Activated CD8-positive, alpha-beta memory T cell treated with anti-CD3 and anti-CD28 coated beads, Interleukin-2, amount 50 U/mL, for 1 hour (primary cell): Measurements from ENCODE around the gene ARMH3.

ENCODE experiments used
- DNase-seq: peaks from one replicate; pipeline ENCODE4 v3.0.0-alpha.2; 2020; ENCODE audit errors: extremely low read depth

Gene ARMH3

DNA sequence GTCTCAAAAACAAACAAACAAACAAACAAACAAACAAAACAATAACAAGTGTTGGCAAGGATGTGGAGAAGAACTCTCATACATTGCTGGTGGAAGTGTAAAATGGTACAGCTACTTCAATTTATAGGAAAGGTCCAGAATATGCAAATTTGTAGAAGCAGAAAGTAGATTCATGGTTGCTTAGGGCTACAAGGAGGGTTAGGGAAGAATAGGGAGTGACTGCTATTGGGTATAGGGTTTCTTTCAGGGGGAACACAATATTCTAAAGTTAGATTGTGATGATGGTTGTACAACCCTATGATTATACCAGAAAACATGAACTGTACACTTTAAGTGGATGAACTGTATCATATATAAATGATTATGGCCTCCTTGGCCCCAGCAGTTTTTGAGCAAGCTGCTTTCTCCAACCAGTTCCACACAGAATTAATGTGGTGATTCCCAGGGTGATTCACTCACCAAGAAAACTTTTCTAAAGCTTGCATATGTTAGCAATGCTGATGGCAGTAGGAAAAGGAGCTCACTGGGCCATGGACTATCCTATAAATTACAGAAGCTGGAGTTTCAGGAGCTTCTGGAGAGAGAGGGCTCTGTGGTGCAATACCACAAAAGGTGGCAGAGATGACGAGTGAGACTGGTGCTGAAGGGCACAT lies 159.6 kb downstream of the ARMH3 start:
- DNase-seq = no peak

DNA sequence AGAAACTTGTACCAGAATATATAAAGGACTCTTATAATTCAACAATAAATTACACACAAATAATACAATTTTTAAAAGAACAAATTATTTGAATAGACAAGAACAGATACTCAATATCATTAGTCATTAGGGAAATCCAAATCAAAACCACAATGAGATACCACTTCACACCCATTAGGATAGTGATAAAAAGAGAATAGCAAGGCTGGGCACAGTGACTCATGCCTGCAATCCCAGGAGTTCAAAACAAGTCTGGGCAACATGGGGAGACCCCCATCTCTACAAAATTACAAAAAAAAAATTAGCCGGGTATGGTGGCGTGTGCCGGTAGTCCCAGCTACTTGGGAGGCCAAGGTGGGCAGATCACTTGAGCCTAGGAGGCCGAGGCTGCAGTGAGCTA lies 160.2 kb downstream of the ARMH3 start:
- DNase-seq = no peak

DNA sequence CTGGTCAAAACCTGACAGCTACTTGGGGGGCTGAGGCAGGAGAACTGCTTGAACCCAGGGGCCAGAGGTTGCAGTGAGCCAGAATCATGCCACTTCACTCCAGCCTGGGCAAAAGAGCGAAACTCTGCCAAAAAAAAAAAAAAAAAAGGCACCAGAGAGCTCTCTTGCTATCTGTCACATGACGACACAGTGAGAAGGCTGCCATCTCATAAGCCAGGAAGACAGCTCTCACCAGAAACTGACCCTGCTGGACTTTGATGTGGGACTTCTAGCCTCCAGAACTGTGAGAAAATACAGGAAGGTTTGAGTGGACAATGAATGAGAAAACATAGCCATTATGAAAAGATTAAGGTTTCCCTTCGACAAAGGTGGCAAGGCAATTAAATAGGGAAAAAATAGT lies 161.2 kb downstream of the ARMH3 start:
- DNase-seq = no peak

DNA sequence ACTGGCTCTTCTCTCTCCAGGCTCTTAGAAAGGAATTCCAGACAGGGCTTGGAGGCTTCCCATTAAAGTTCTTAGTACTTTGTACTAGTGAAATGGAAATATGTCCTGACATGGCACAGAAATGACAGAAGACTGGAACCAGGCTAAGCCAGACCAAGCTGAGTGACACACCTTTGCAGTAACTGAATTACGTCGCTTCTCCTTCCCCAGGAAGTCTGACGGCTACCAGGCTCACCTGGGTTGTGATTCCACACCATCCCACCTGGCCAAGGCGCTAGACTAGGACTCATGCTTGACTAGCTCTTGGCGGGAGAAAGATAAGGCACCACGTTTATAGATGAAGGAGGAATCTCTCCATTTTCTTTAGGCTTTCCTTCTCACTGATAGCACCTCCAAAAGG lies 161.7 kb downstream of the ARMH3 start:
- no peak for DNase-seq

DNA sequence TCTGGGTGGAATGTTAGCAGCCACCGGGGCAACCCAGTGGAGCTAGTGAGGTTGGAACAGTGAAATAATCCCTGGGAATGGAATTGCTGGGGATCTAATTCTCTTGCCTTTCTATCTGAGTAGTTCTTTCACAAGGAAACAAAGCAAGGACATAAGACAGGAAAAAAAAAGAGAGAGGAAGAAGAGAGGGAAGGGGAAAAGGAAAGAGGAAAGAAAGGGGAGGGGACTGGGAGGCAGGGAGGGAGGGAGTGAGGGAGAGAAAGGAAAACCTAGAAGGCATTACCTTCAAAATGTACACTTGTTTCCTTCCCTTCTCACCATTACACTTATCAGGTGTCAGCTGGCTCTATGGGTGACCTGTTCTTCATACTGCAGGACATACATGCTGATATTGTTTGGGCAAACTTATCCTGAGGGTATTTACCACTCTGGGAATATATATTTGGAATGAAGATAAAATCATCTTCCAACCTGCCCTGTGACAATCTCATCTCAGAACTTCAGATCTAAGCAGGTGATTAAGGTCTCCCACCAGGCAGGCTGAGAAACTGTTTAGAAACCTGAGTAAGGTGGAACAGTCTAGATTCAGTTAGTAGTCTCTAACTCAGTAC lies 162.4 kb downstream of the ARMH3 start:
- DNase-seq = no peak

DNA sequence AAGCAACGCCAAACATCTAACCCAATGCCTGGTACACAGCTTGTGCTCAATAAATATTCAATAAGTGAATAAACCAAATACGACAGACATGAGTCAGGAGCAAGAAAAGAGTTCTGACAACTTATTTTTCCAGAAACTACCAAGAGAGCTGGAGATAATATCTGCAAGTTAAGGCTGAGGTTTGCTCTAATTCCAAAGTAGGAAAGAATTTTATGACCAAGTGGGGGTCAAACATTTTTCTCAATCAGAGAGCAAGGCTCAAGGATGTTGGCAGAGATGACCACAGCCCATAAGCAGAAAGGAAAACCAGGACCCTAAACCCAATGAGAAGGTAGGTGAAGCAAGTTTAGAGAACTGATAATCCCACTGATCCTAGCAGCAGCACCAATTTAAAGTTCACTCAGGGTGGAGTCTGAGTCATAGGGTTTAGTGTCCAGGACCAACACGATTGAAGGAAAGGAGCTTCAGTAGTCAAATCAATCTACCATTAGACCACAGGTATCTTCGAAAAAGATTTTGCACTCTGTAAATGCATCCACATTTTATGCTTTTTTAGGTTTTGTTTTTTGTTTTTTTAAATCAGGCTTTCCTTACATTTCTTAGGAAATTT lies 163.1 kb downstream of the ARMH3 start:
- no peak for DNase-seq

DNA sequence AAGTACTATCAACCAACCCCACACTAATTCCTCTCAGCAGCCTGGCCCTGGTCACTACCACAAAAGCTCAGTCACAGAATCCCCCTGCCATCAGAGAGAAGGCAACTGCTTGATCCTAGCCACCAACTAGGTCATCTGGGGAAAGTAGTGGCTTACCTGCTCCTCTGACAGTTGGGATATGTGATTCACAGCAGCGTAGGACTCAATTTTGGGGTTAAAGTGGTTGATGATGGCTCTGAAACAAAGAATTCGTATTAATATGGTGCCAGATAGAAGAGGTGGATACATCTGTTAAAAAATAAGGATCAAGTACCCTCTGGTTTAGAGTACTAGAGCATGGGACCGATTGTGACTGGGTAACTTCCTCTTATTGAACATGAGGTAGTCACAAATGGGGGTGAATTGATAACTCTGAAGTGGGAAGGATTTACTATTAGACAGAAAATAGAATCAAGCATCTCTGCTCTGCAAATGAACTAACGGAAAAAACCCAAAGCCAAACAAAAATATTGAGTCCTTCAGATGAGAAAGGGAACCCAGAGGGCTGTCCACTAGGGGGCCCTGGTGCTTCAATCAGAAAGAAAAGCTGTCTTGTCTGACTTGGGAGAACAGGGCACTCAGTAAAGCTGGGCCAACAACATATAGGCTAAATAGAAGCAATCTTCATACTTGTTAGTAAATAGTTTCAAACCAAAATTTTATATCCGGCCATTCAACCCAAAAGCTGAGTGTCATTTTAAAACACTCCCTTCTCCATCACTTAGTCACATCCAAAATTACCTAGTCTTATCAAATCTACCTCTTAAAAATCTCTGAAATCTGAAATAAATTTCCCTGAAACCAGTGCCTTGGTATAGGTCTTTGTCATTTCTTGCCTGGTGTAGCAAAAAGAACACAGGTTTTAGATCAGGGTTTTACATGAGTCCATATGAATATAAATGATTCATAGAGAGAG lies 166.4 kb downstream of the ARMH3 start:
- peak; percentile 10 for DNase-seq

DNA sequence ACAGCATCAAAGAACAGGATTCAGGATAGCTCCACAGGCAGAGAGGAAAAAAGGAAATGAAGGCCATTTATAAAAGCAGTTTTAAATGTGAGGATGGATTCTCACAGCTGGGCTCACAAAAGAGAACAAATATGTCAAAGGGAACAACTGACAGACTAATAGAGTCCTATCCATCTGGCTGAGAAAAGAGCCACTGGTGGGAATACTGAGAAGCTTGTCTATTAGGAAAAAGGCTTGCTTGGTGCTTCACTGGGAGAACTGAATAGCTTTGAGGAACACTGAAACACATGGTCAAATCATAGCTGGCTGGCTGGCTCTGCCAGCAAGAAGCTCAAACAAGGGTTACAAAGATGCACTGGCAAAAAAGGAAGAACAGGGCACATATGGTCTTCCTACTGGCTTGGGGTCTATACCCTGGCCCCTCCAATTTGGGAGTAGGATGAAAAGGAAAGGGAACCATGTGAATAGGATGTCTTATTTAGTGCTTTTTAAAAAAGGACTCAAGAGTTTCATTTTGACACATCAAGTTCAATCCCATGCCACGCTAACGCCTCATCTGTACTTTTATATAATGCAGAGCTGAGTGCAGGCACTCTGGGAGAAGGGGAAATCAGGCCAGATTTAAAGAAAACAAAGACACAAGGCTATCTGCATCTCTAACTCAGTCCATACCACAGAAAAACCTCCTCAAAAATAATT lies 167.6 kb downstream of the ARMH3 start:
- DNase-seq = no peak

DNA sequence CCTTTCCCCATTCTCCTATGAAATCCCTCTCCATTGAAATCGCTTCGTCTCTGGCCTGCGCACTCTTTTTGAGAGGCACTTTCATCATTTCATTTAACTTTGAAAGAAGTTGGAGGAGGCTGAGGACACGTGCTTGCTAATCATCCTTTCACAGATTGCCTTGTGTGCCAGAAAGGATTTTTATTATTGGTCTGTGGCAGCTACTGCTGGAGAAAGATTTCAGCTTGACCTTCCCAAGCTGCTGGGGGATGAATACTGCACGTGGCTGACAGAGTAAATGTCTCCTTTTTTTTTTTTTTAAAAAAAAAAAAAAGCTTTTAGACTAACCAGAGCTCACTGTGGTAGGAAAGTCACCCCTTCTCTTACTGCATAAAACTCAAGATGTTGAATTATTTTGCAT lies 168.2 kb downstream of the ARMH3 start:
- no peak for DNase-seq

DNA sequence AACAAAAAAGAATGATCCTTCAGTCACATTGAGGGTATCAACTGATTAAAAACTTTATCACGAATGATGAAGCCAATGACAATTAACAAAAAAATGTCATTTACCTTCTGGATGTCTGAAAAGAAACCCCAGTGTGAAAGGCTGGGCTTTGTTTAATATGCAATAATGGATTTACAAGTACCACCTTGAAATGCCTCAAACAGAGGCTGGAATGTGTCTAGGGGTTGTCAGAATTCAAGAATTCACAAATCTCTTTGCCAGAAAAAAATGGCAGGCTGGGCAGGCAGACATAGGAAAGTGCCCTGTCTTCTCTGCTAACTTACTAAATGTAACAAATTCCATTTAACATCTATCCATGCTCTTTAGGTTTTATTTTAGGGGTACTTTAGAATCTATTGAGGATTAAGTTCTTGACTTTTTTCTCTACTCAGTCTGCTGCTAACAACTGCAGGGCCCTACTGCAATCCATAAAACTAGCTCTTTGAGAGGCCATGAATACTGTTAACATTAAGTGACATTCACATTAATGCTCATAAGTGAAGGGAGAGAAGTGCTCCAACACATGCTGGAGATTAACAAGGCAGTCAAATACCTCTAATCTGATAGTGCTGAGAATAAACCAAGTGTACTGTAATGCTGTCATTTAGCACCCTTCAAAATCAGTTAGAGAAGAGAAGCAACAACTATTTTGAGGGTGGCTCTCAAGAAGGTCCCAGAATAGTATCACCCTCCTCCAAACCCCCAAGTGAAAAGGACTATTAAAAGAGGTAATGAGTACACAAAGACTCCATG lies 169.3 kb downstream of the ARMH3 start:
- DNase-seq = no peak

DNA sequence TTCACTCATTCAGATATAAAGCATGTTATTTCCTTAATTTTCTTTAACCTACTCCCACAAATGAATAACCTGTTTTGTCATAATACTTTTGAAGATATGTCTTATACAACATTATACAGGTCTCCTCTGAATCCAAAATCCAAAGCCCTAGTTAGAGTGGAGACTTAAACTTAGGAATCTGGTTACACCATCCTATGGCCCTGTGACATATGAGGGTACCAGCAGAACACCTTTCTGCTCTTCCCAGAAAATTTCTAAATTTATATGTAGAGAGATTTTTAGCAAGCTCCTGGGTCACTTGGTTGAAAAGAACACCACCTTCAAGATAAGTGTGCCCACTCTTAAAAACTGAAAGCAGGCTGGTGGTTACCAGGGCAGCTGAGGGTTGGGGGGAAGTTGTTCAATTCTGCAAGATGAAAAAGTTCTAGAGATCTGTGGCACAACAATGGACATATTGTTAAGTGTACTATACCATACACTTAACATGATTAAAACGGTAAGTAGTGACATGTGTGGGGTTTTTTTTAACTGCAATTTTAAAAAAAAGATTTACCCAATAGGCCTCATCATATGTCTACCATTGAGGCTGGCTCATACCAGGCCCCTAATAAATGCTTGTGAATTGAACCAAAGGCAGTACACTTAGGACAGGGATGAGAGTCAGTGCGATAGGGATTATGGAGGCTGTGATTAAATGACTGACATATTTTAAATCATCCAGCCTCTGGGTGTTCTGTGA lies 174.8 kb downstream of the ARMH3 start:
- no peak for DNase-seq

DNA sequence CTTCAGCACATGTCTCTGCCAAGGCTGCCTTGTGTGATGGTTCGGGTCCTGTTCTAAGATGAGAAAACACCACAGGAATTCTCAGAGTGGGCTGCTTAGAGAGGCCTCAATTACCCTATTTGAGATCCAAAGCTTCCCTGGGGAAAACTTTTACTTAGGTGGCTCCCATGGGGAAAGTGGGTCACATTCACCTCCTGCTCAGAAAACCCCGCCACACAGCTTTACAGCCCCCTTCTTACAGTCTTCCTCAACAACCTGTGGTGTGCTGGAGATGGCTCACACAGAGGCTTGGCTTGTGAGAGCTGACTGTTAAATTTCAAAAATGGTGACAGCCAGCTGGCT lies 175.8 kb downstream of the ARMH3 start:
- no peak for DNase-seq

DNA sequence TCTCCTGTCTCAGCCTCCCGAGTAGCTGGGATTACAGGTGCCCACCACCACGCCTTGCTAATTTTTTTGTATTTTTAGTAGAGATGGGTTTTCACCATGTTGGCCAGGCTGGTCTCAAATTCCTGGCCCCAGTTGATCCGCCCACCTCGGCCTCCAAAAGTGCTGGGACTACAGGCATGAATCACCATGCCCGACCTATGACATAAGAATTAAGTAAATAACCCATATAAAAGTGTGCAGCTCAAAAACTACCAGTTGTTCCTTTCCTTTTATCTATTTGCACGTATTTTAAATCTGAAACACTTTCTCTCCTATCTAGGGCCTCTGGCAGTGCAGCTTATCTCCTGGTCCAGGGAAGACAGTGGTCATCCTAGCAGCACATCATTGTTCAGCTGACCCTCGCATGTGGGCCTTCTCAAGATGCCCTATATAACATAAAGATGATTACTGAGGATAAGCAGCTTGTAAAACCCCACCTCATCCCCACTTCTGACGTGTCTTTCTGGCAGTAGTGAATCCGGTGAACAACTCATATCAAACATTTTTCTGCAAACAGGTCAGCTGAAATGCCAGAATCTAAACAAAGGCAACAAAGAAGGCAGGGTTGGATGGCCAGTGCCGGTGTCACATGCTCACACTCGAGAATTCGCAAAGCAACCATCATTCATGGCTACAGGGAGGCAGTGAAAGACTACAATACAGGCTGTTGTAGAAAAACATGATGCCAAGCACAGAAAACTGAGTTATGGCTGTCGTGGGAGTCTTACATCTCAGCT lies 176.3 kb downstream of the ARMH3 start:
- DNase-seq = no peak

DNA sequence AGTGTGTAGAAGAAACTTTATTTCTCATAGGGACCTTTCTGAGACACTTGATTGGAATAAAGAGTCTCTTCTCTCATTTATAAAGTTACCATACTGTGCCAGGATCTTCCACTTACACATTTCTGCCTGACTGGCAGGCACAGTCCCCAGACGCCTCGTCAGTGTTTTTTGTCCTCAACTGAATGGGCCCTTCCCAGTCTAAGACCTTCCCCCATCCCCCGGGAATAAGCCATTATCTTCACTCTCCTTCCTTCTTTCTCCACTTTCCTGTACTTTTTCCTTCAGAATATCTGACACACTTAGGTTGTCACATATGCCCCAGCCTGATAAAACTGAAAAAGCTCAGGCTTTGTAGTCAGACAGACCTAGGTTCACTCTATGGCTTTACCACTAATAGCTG lies 177.1 kb downstream of the ARMH3 start:
- no peak for DNase-seq

DNA sequence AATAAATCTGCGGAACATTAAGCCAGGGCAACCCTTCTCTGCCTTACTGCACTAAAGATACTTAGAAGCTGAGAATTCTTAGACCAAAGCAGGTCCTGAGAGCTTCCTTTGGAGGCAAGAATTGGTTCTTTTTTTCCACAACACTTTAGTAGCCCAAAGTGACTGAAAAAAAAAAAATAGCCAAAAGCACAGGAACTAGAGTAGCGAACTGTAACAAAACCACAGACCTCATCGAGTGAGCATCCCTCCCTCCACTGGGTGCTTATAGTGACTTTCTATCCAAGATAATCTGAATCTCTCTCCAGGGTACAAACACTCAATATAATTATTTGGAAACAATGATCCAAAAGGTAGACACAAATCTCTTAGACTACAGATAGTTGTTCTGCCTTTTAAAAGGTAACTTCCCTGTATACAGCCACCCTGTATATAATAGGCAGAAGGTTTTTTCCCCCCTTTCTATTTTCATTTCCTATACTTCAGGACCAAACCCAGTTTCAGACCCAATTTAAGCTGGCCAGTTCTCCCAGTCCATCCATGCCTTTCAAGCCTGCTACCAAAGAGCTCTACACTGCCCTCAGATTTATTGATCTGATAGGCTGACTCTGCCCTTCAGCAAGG lies 180.8 kb downstream of the ARMH3 start:
- DNase-seq = no peak

DNA sequence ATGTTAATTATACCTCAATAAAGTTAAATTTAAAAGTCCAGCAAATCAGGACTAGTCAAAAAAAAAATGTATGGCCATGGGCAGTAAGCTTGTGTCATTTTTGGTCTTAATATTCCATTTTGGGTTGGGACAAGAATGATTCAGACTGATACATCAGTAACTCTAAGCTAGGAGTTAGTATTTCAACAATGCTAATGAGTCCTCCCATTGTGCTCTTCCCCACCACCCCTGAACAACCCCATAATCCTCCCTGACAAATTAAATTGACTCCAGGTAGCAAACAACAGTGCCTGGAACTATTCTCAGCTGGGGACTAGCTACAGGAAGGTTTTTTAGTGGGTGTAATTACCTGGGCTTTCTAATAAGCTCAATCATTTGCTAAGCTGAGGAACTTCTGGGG lies 181.7 kb downstream of the ARMH3 start:
- no peak for DNase-seq

DNA sequence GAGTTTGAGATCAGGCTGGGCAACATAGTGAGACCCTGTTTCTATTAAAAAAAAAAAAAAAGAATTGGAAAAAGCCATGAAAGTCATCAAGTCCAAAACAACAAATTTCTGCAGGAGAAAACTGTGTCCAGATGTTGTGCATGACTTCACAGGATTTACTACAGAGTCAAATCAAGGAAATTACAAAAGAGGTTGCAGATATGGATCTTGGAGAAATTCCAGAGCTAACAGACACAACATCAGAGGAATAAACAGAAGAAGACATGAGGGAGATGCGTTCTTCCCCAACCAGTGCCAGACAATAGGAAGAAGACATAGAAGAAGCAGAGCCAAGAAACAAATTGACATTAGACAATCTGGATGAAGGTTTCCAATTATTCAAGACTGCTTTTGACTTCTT lies 188.0 kb downstream of the ARMH3 start:
- DNase-seq = no peak

DNA sequence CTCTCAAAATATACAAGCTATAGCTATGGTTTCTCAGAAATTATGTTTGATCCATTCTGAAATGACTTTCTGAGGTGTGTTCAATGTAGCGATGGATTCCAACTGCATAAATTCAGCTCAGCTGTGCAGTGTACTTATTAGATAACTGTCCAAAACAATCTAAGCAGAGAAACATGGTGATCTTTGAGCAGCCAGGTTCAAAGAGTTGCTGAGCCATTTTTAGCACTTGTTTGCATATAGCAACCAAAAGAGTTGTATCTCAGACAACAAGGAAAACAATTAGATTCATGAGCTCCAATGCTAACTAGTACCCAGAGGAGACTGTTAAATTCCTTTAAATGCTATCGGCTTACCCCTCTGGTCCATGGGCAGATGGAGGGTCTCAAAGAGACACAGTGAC lies 196.4 kb downstream of the ARMH3 start:
- DNase-seq = no peak
